GM23338 (cell line): ENCODE results near the gene NACA2. TPM values are rescaled to one million over a fixed set of nuclear protein-coding genes. Genes with fewer than 3 reads are reported as not detected.

Experiments used
- ATAC-seq: fragments of 200-7000 bp; cut with Tn5 transposase; 3 replicates; pipeline ENCODE4 v1.9.1; 2020
- DNase-seq: peaks from one replicate; pipeline ENCODE4 v3.0.0-alpha.2; 2015; ENCODE audit warnings: low spot score
- H2AFZ ChIP-seq: fragments of 200-600 bp; sonication (generic); 2 replicates; pipeline ENCODE4 v1.8.0; 2016; ENCODE audit warnings: antibody characterized with exemption, mild to moderate bottlenecking, moderate library complexity
- H3F3A ChIP-seq: fragments of 200-600 bp; sonication (generic); replicated peaks from 2 replicates; pipeline ENCODE4 v1.8.0; 2017; ENCODE audit warnings: antibody characterized with exemption, mixed run types, low read depth
- H3K27ac ChIP-seq: fragments of 200-600 bp; sonication (generic); 2 replicates; pipeline ENCODE4 v1.6.1; 2016; ENCODE audit warnings: low read depth
- H3K27me3 ChIP-seq: fragments of 200-600 bp; sonication (generic); 2 replicates; pipeline ENCODE4 v1.8.0; 2016; ENCODE audit warnings: mild to moderate bottlenecking, mixed run types, moderate library complexity; ENCODE audit not compliant: insufficient read depth
- H3K36me3 ChIP-seq: fragments of 200-600 bp; sonication (generic); 2 replicates; pipeline ENCODE4 v1.8.0; 2016; ENCODE audit warnings: mild to moderate bottlenecking; ENCODE audit not compliant: insufficient read depth
- H3K4me1 ChIP-seq: fragments of 200-600 bp; sonication (generic); 2 replicates; pipeline ENCODE4 v1.8.0; 2016; ENCODE audit warnings: mild to moderate bottlenecking, moderate library complexity; ENCODE audit not compliant: insufficient read depth
- H3K4me2 ChIP-seq: fragments of 200-600 bp; sonication (generic); 2 replicates; pipeline ENCODE4 v1.7.1; 2017; ENCODE audit warnings: mixed run types
- H3K4me3 ChIP-seq: fragments of 200-600 bp; sonication (generic); 2 replicates; pipeline ENCODE4 v1.6.1; 2016; ENCODE audit warnings: mixed run types
- H3K79me2 ChIP-seq: fragments of 200-600 bp; sonication (generic); replicated peaks from 2 replicates; pipeline ENCODE4 v1.8.0; 2017; ENCODE audit warnings: mild to moderate bottlenecking; ENCODE audit not compliant: insufficient read depth
- H3K9me2 ChIP-seq: fragments of 200-600 bp; sonication (generic); 2 replicates; pipeline ENCODE4 v1.8.0; 2017; ENCODE audit not compliant: insufficient read depth
- H4K20me1 ChIP-seq: fragments of 200-600 bp; sonication (generic); replicated peaks from 2 replicates; pipeline ENCODE4 v1.8.0; 2017; ENCODE audit warnings: mild to moderate bottlenecking; ENCODE audit not compliant: insufficient read depth
- H3K27ac Mint-ChIP-seq: 2 replicates; pipeline ENCODE4 v1.8.0; 2020; ENCODE audit warnings: inconsistent platforms, mild to moderate bottlenecking, moderate library complexity, mixed read lengths
- H3K27me3 Mint-ChIP-seq: 3 replicates; pipeline ENCODE4 v1.8.0; 2022; ENCODE audit warnings: low read depth, mild to moderate bottlenecking, moderate library complexity, mixed read lengths, inconsistent platforms; ENCODE audit not compliant: insufficient read depth, poor library complexity
- H3K36me3 Mint-ChIP-seq: 3 replicates; pipeline ENCODE4 v1.8.0; 2021; ENCODE audit warnings: low read depth, mild to moderate bottlenecking, inconsistent platforms, moderate library complexity, mixed read lengths
- H3K4me1 Mint-ChIP-seq: 3 replicates; pipeline ENCODE4 v1.8.0; 2020; ENCODE audit warnings: mild to moderate bottlenecking, inconsistent platforms, mixed read lengths
- H3K4me3 Mint-ChIP-seq: 3 replicates; pipeline ENCODE4 v1.8.0; 2021; ENCODE audit warnings: moderate library complexity, mild to moderate bottlenecking, inconsistent platforms, mixed read lengths
- H3K9me3 Mint-ChIP-seq: 3 replicates; pipeline ENCODE4 v1.8.0; 2020; ENCODE audit warnings: moderate library complexity, mild to moderate bottlenecking, inconsistent platforms, mixed read lengths
- EZH2phosphoT487 ChIP-seq: fragments of 200-600 bp; sonication (generic); IDR thresholded peaks from one replicate; pipeline ENCODE4 v1.8.1; 2018; ENCODE audit warnings: antibody characterized with exemption; ENCODE audit not compliant: unreplicated experiment
- JUNB ChIP-seq: IDR thresholded peaks from one replicate; pipeline ENCODE4 v1.6.1; 2016; ENCODE audit warnings: antibody characterized with exemption; ENCODE audit not compliant: unreplicated experiment
- NANOG ChIP-seq: IDR thresholded peaks from 2 replicates; pipeline ENCODE4 v1.6.1; 2016; ENCODE audit warnings: antibody characterized with exemption, borderline replicate concordance
- STAT1 ChIP-seq: IDR thresholded peaks from one replicate; pipeline ENCODE4 v1.6.1; 2016; ENCODE audit warnings: antibody characterized with exemption; ENCODE audit not compliant: unreplicated experiment
- ZNF114 ChIP-seq: fragments of 250-450 bp; sonication (Bioruptor Pico); IDR thresholded peaks from 2 replicates; pipeline ENCODE4 v1.5.0; 2020; ENCODE audit warnings: mild to moderate bottlenecking, moderate library complexity
- polyA plus RNA-seq: library from polyadenylated mRNA; unstranded; fragments of >200 nt; fragmentation: Nextera tagmentation; extraction: Ambion mirVana; gene quantifications from 2 replicates; pipeline ENCODE4 v1.2.1, GENCODE V29; 2016
- total RNA-seq: library from RNA; depleted of rRNA; stranded (reverse); fragments of >200 nt; shearing (Covaris generic); gene quantifications from 2 replicates; pipeline ENCODE4 v1.2.3, GENCODE V29; 2014
- TF ChIP-seq, protein P1 (sequence below): IDR thresholded peaks from one replicate; pipeline ENCODE4 v1.6.1; 2018; ENCODE audit warnings: antibody characterized with exemption; ENCODE audit not compliant: unreplicated experiment
- TF ChIP-seq, protein P2 (sequence below), 2 experiments: fragments of 200-600 bp in 1 of 2; sonication (generic) in 1 of 2; conservative IDR thresholded peaks; 2 replicates each; pipeline versions ENCODE4 v1.5.1 to v1.6.1; 2016 to 2017; ENCODE audit warnings: antibody characterized with exemption in 2 of 2, low read depth in 2 of 2, mild to moderate bottlenecking in 2 of 2, moderate library complexity in 1 of 2
- TF ChIP-seq, protein P3 (sequence below): fragments of 250-450 bp; sonication (Bioruptor Pico); IDR thresholded peaks from 2 replicates; pipeline ENCODE4 v1.5.0; 2020; ENCODE audit warnings: mild to moderate bottlenecking, moderate library complexity
- TF ChIP-seq, protein P4 (sequence below): IDR thresholded peaks from 2 replicates; pipeline ENCODE4 v1.6.1; 2016; ENCODE audit warnings: antibody characterized with exemption

NACA2 gene
- total and polyA plus RNA-seq, 2 experiments from 2014 or later: 0.65 TPM; not detected in 1

DNA sequence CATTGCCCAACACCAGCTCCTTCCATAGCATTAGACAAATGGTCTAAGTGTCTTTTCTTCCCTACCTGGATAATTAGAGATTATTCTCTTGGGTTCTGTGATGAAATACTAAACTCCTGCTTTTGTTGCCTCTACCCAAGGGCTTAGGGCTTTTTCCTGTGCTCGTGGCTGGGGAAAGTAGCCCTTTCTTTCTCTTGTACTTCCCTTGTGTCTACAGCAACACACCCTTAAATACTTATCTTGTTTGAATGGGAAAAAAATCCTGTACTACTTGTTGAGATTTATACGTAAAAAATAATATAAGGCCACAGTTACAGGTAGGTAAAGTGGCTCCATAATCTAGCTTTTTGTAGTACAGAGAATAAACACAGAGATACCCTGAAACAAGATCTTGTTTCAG lies 7.0 kb upstream of the NACA2 start:
- Histone ChIP-seq H4K20me1 (no peaks in the 10 kb centered on the region), H3K4me3 (no peak overlapping the region), H3K27ac (no peak overlapping the region), H3K36me3 (no peaks in the 10 kb centered on the region), H3K4me1 (no peaks in the 10 kb centered on the region), H3K9me2 (no peaks in the 10 kb centered on the region), H2AFZ (peak overlapping the region; percentile 76; the same call in 1 of the 2 replicates), H3K79me2 (no peaks in the 10 kb centered on the region), H3F3A (no peaks in the 10 kb centered on the region), H3K4me2 (no peak overlapping the region), H3K27me3 (no peaks in the 10 kb centered on the region)
- Mint-ChIP-seq H3K36me3 (no peaks in the 10 kb centered on the region), H3K4me3 (no peak overlapping the region), H3K27me3 (no peaks in the 10 kb centered on the region), H3K9me3 (no peaks in the 10 kb centered on the region), H3K4me1 (no peaks in the 10 kb centered on the region), H3K27ac (no peak overlapping the region)
- TF ChIP-seq, protein P1, sequence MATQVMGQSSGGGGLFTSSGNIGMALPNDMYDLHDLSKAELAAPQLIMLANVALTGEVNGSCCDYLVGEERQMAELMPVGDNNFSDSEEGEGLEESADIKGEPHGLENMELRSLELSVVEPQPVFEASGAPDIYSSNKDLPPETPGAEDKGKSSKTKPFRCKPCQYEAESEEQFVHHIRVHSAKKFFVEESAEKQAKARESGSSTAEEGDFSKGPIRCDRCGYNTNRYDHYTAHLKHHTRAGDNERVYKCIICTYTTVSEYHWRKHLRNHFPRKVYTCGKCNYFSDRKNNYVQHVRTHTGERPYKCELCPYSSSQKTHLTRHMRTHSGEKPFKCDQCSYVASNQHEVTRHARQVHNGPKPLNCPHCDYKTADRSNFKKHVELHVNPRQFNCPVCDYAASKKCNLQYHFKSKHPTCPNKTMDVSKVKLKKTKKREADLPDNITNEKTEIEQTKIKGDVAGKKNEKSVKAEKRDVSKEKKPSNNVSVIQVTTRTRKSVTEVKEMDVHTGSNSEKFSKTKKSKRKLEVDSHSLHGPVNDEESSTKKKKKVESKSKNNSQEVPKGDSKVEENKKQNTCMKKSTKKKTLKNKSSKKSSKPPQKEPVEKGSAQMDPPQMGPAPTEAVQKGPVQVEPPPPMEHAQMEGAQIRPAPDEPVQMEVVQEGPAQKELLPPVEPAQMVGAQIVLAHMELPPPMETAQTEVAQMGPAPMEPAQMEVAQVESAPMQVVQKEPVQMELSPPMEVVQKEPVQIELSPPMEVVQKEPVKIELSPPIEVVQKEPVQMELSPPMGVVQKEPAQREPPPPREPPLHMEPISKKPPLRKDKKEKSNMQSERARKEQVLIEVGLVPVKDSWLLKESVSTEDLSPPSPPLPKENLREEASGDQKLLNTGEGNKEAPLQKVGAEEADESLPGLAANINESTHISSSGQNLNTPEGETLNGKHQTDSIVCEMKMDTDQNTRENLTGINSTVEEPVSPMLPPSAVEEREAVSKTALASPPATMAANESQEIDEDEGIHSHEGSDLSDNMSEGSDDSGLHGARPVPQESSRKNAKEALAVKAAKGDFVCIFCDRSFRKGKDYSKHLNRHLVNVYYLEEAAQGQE: no peak
- TF ChIP-seq EZH2phosphoT487 (no peak), STAT1 (no peak), NANOG (no peak), ZNF114 (CRISPR knock-in tag) (no peak), JUNB (no peak)
- TF ChIP-seq, protein P2, sequence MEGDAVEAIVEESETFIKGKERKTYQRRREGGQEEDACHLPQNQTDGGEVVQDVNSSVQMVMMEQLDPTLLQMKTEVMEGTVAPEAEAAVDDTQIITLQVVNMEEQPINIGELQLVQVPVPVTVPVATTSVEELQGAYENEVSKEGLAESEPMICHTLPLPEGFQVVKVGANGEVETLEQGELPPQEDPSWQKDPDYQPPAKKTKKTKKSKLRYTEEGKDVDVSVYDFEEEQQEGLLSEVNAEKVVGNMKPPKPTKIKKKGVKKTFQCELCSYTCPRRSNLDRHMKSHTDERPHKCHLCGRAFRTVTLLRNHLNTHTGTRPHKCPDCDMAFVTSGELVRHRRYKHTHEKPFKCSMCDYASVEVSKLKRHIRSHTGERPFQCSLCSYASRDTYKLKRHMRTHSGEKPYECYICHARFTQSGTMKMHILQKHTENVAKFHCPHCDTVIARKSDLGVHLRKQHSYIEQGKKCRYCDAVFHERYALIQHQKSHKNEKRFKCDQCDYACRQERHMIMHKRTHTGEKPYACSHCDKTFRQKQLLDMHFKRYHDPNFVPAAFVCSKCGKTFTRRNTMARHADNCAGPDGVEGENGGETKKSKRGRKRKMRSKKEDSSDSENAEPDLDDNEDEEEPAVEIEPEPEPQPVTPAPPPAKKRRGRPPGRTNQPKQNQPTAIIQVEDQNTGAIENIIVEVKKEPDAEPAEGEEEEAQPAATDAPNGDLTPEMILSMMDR (conservative IDR thresholded peaks at IDR 0.05; ENCODE audit: low read depth in 2 of 2): no peak
- TF ChIP-seq, protein P3, sequence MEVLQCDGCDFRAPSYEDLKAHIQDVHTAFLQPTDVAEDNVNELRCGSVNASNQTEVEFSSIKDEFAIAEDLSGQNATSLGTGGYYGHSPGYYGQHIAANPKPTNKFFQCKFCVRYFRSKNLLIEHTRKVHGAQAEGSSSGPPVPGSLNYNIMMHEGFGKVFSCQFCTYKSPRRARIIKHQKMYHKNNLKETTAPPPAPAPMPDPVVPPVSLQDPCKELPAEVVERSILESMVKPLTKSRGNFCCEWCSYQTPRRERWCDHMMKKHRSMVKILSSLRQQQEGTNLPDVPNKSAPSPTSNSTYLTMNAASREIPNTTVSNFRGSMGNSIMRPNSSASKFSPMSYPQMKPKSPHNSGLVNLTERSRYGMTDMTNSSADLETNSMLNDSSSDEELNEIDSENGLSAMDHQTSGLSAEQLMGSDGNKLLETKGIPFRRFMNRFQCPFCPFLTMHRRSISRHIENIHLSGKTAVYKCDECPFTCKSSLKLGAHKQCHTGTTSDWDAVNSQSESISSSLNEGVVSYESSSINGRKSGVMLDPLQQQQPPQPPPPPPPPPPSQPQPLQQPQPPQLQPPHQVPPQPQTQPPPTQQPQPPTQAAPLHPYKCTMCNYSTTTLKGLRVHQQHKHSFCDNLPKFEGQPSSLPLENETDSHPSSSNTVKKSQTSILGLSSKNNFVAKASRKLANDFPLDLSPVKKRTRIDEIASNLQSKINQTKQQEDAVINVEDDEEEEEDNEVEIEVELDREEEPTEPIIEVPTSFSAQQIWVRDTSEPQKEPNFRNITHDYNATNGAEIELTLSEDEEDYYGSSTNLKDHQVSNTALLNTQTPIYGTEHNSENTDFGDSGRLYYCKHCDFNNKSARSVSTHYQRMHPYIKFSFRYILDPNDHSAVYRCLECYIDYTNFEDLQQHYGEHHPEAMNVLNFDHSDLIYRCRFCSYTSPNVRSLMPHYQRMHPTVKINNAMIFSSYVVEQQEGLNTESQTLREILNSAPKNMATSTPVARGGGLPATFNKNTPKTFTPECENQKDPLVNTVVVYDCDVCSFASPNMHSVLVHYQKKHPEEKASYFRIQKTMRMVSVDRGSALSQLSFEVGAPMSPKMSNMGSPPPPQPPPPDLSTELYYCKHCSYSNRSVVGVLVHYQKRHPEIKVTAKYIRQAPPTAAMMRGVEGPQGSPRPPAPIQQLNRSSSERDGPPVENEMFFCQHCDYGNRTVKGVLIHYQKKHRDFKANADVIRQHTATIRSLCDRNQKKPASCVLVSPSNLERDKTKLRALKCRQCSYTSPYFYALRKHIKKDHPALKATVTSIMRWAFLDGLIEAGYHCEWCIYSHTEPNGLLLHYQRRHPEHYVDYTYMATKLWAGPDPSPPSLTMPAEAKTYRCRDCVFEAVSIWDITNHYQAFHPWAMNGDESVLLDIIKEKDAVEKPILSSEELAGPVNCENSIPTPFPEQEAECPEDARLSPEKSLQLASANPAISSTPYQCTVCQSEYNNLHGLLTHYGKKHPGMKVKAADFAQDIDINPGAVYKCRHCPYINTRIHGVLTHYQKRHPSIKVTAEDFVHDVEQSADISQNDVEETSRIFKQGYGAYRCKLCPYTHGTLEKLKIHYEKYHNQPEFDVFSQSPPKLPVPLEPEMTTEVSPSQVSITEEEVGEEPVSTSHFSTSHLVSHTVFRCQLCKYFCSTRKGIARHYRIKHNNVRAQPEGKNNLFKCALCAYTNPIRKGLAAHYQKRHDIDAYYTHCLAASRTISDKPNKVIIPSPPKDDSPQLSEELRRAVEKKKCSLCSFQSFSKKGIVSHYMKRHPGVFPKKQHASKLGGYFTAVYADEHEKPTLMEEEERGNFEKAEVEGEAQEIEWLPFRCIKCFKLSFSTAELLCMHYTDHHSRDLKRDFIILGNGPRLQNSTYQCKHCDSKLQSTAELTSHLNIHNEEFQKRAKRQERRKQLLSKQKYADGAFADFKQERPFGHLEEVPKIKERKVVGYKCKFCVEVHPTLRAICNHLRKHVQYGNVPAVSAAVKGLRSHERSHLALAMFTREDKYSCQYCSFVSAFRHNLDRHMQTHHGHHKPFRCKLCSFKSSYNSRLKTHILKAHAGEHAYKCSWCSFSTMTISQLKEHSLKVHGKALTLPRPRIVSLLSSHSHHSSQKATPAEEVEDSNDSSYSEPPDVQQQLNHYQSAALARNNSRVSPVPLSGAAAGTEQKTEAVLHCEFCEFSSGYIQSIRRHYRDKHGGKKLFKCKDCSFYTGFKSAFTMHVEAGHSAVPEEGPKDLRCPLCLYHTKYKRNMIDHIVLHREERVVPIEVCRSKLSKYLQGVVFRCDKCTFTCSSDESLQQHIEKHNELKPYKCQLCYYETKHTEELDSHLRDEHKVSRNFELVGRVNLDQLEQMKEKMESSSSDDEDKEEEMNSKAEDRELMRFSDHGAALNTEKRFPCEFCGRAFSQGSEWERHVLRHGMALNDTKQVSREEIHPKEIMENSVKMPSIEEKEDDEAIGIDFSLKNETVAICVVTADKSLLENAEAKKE (CRISPR knock-in tag): no peak
- TF ChIP-seq, protein P4, sequence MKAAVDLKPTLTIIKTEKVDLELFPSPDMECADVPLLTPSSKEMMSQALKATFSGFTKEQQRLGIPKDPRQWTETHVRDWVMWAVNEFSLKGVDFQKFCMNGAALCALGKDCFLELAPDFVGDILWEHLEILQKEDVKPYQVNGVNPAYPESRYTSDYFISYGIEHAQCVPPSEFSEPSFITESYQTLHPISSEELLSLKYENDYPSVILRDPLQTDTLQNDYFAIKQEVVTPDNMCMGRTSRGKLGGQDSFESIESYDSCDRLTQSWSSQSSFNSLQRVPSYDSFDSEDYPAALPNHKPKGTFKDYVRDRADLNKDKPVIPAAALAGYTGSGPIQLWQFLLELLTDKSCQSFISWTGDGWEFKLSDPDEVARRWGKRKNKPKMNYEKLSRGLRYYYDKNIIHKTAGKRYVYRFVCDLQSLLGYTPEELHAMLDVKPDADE: no peak
- ATAC-seq: no peak
- no peak for DNase-seq
